K562 (cell line): ENCODE data around the gene SERPINB7. TPM values are rescaled to one million over a fixed set of nuclear protein-coding genes. Genes with fewer than 3 reads are reported as not detected.

ENCODE experiments used
- ATAC-seq: fragments of 200-7000 bp; cut with Tn5 transposase; 3 replicates; pipeline ENCODE4 v1.9.1; 2020; ENCODE audit warnings: moderate library complexity
- BruUV-seq: library from RNA; stranded (reverse); fragments of 400-500 nt; replicated peaks from 2 replicates; lab custom pipeline; 2021; lab: Mats Ljungman, UMichigan
- CTCF ChIA-PET: fragments of 300-600 bp; formaldehyde crosslinking; extraction: SDS; loops from one replicate; lab custom pipeline; 2021; ENCODE audit warnings: low intra/inter-chr PET ratio; lab: Yijun Ruan, JAX
- POLR2A ChIA-PET: fragments of 300-600, 350-650 bp; sonication (Branson Sonifier 250); formaldehyde crosslinking; extraction: SDS; loops from one replicate; lab custom pipeline; 2021; ENCODE audit warnings: antibody characterized with exemption, inconsistent platforms; lab: Yijun Ruan, JAX
- DNase-seq, 4 experiments: peaks; one replicate each; pipeline versions ENCODE4 v3.0.0 to v3.0.0-alpha.2; 2011 to 2018; ENCODE audit warnings: low spot score in 3 of 4, mixed read lengths in 3 of 4; ENCODE audit errors: extremely low read depth in 1 of 4
- FAIRE-seq: peaks from 2 replicates; lab custom pipeline; 2011; peaks lifted over from hg19 to GRCh38; lab: Jason Lieb, UNC
- H2AFZ ChIP-seq: 2 replicates; pipeline ENCODE4 v1.6.0; 2011; ENCODE audit warnings: low read depth, low read length, control low read depth, inconsistent platforms
- H3K27ac ChIP-seq: fragments of 200-600 bp; 3 replicates; pipeline ENCODE4 v1.8.0; 2011; ENCODE audit warnings: low read depth, mild to moderate bottlenecking, control low read depth, inconsistent platforms, low read length, moderate library complexity, mixed read lengths; ENCODE audit errors: extremely low read depth
- H3K27me3 ChIP-seq, 2 experiments: fragments of 300-600 bp in 1 of 2; 2 replicates in 1 of 2; 3 replicates in 1 of 2; pipeline versions ENCODE4 v1.6.0 to v1.8.0; 2011; ENCODE audit warnings: inconsistent platforms in 2 of 2, low read length in 2 of 2, mild to moderate bottlenecking in 1 of 2, mixed read lengths in 1 of 2, moderate library complexity in 1 of 2; ENCODE audit not compliant: control insufficient read depth in 2 of 2, insufficient read depth in 2 of 2
- H3K36me3 ChIP-seq: fragments of 300-600 bp; 3 replicates; pipeline ENCODE4 v1.8.0; 2011; ENCODE audit warnings: mild to moderate bottlenecking, low read length, inconsistent platforms; ENCODE audit not compliant: control insufficient read depth, insufficient read depth
- H3K4me1 ChIP-seq, 2 experiments: fragments of 200-600 bp in 1 of 2; replicated peaks in 1 of 2; 2 replicates in 1 of 2; 3 replicates in 1 of 2; pipeline versions ENCODE4 v1.5.1 to v1.8.0; 2011; ENCODE audit warnings: inconsistent platforms in 2 of 2, low read length in 2 of 2, mild to moderate bottlenecking in 1 of 2, mixed read lengths in 1 of 2, moderate library complexity in 1 of 2; ENCODE audit not compliant: control insufficient read depth in 2 of 2, insufficient read depth in 2 of 2
- H3K4me2 ChIP-seq: 2 replicates; pipeline ENCODE4 v1.6.1; 2011; ENCODE audit warnings: low read length, control low read depth, inconsistent platforms, mixed read lengths; ENCODE audit not compliant: insufficient read depth
- H3K4me3 ChIP-seq: fragments of 200-600 bp; sonication (generic), shearing (Covaris generic); 2 replicates; pipeline ENCODE4 v1.5.1; 2016; ENCODE audit warnings: control low read depth, inconsistent platforms
- H3K79me2 ChIP-seq: fragments of 200-600 bp; 3 replicates; pipeline ENCODE4 v1.8.0; 2011; ENCODE audit warnings: low read length, inconsistent platforms; ENCODE audit not compliant: control insufficient read depth, insufficient read depth
- H3K9ac ChIP-seq, 2 experiments: 2 replicates each; pipeline versions ENCODE4 v1.6.0 to v1.6.1; 2011; ENCODE audit warnings: low read depth in 2 of 2, low read length in 2 of 2, control low read depth in 1 of 2, inconsistent platforms in 1 of 2, mild to moderate bottlenecking in 1 of 2, mixed read lengths in 1 of 2; ENCODE audit not compliant: insufficient read depth in 1 of 2
- H3K9me1 ChIP-seq: one replicate; pipeline ENCODE4 v1.6.0; 2011; ENCODE audit warnings: inconsistent platforms, mild to moderate bottlenecking, low read length, moderate library complexity; ENCODE audit not compliant: control insufficient read depth, insufficient read depth
- H3K9me3 ChIP-seq: replicated peaks from 2 replicates; pipeline ENCODE4 v1.5.1; 2011; ENCODE audit warnings: low read depth, low read length, inconsistent platforms; ENCODE audit not compliant: control insufficient read depth, insufficient read depth
- H4K20me1 ChIP-seq: replicated peaks from 2 replicates; pipeline ENCODE4 v1.6.1; 2011; ENCODE audit warnings: low read length, inconsistent platforms, mixed read lengths; ENCODE audit not compliant: control insufficient read depth, insufficient read depth
- BDP1 ChIP-seq: IDR thresholded peaks from 3 replicates; pipeline ENCODE4 v1.6.1; 2011; ENCODE audit not compliant: insufficient read length, insufficient read depth
- DIDO1 ChIP-seq: fragments of 450-650 bp; IDR thresholded peaks from 2 replicates; pipeline ENCODE4 v1.6.1; 2016; ENCODE audit warnings: low read depth, missing biosample characterization, missing genetic modification characterization
- HDAC3 ChIP-seq: fragments of 450-650 bp; IDR thresholded peaks from 2 replicates; pipeline ENCODE4 v1.6.1; 2018; ENCODE audit warnings: borderline replicate concordance, mild to moderate bottlenecking, moderate library complexity; ENCODE audit not compliant: partially characterized antibody
- MAZ ChIP-seq, 2 experiments: fragments of 450-650 bp in 1 of 2; sonication (generic) in 1 of 2; formaldehyde crosslinking; IDR thresholded peaks in 1 of 2; conservative IDR thresholded peaks in 1 of 2; 2 replicates each; pipeline versions ENCODE4 v1.4.0 to v1.5.0; 2020; ENCODE audit warnings: mild to moderate bottlenecking in 1 of 2, missing genetic modification reagents in 1 of 2
- PHF8 ChIP-seq: fragments of 200-600 bp; sonication (generic); IDR thresholded peaks from 2 replicates; pipeline ENCODE4 v1.6.1; 2012; ENCODE audit warnings: mixed run types, mild to moderate bottlenecking, inconsistent platforms, low read length, moderate library complexity, borderline replicate concordance
- SETDB1 ChIP-seq: IDR thresholded peaks from one replicate; pipeline ENCODE4 v1.6.1; 2012; ENCODE audit warnings: low read length, control low read depth, inconsistent platforms
- SIN3A ChIP-seq, 2 experiments: fragments of 150-350 bp in 1 of 2; IDR thresholded peaks; 2 replicates each; pipeline ENCODE4 v1.6.1; 2011 to 2016; ENCODE audit warnings: borderline replicate concordance in 2 of 2, low read depth in 2 of 2, low read length in 2 of 2, mild to moderate bottlenecking in 2 of 2, moderate library complexity in 2 of 2; ENCODE audit not compliant: control insufficient read depth in 1 of 2
- ZNF24 ChIP-seq: fragments of 450-650 bp; IDR thresholded peaks from 2 replicates; pipeline ENCODE4 v1.6.1; 2016
- ZNF274 ChIP-seq: IDR thresholded peaks from 2 replicates; pipeline ENCODE4 v1.6.1; 2011; ENCODE audit warnings: low read depth, mild to moderate bottlenecking, low read length, moderate library complexity, borderline replicate concordance
- WGBS: fragments of 100-300 bp; shearing (Covaris generic); methylation state at CpG from one replicate; pipeline ENCODE4 v1.1.6; 2016; ENCODE audit warnings: low coverage, mixed read lengths; ENCODE audit not compliant: insufficient coverage; ENCODE audit errors: missing lambda C conversion rate; 5-methylcytosine and 5-hydroxymethylcytosine counted together
- in situ Hi-C: fragments of 300-500 bp; cut with MboI; formaldehyde crosslinking; loops from 4 replicates; pipeline ENCODE4 v1.15.0; 2018; ENCODE audit warnings: inconsistent platforms, mixed read lengths
- intact Hi-C: fragments of 100-400 bp; cut with micrococcal nuclease; formaldehyde crosslinking; loops from 2 replicates; pipeline ENCODE4 v1.14.2; 2022
- polyA plus RNA-seq, 8 experiments: library from polyadenylated mRNA; depleted of rRNA in 4 of 8; stranded (reverse) in 5 of 8; unstranded in 3 of 8; fragments of >200 nt; fragmentation: Nextera tagmentation in 2 of 8; fragmentation: Illumina TruSeq in 1 of 8; extraction: Ambion mirVana in 2 of 8; extraction: Trizol in 1 of 8; gene quantifications; 2 replicates each; pipeline versions ENCODE4 v1.2.1 to v1.2.3, GENCODE V29; 2011 to 2014; ENCODE audit warnings: inconsistent platforms in 1 of 8, missing spikeins in 1 of 8
- total RNA-seq, 7 experiments: library from RNA; depleted of rRNA in 6 of 7; stranded (reverse); fragments of >200 nt in 6 of 7; fragmentation: Illumina TruSeq in 2 of 7; extraction: Trizol in 2 of 7; gene quantifications; 2 replicates each; pipeline versions ENCODE4 v1.2.1 to v1.2.3, GENCODE V29; 2011 to 2021; ENCODE audit warnings: low replicate concordance in 1 of 7

The SERPINB7 gene
- total and polyA plus RNA-seq, 9 of the 15 experiments (the other 6 are each of a cell fraction or from before 2014, with no cell fraction given) = not detected

- no peak for TF ChIP-seq PHF8
- no peak for TF ChIP-seq ZNF274
Measured at GRCh38 chr18:63799189-63799588, 24.0 kb downstream of the SERPINB7 start (continued).

- in situ Hi-C loops = no loop called here
- no peak overlapping the region for H2AFZ ChIP-seq
- WGBS = 0% methylated on average over 2 of the region's 4 CpGs
- intact Hi-C loops = no loop called here
- TF ChIP-seq BDP1 = no peak
- TF ChIP-seq SETDB1 = no peak
- TF ChIP-seq HDAC3 = no peak
- TF ChIP-seq DIDO1 (tag) = no peak
- no peak for TF ChIP-seq ZNF24
- no peak for TF ChIP-seq MAZ (CRISPR knock-in tag; conservative IDR thresholded peaks at IDR 0.05 in 1 of 2, IDR thresholded peaks at IDR 0.05 in 1 of 2)
- TF ChIP-seq SIN3A (IDR thresholded peaks at IDR 0.05; ENCODE audit: borderline replicate concordance in 2 of 2, control insufficient read depth in 1 of 2, low read depth in 2 of 2, low read length in 2 of 2) = no peak
- TF ChIP-seq, all 486 proteins: peak for 0
- ATAC-seq = no peak
- H3K4me3 ChIP-seq = no peak overlapping the region
- H3K9me3 ChIP-seq = no peaks in the 10 kb centered on the region
- H3K27me3 ChIP-seq = no peaks in the 10 kb centered on the region
- H3K4me2 ChIP-seq = no peak overlapping the region
- H3K36me3 ChIP-seq = no peaks in the 10 kb centered on the region
- H3K4me1 ChIP-seq = no peaks in the 10 kb centered on the region
- no peak overlapping the region for H3K27ac ChIP-seq
- no TSS peak for BruUV-seq
- no peak overlapping the region for H3K9ac ChIP-seq
- POLR2A ChIA-PET = no interaction called here
- DNase-seq = no peak
- H4K20me1 ChIP-seq = no peaks in the 10 kb centered on the region
- no peaks in the 10 kb centered on the region for H3K79me2 ChIP-seq
- CTCF ChIA-PET = no interaction called here
- H3K9me1 ChIP-seq = no peaks in the 10 kb centered on the region
- no peak for FAIRE-seq
Measured at GRCh38 chr18:63801343-63801742, 26.1 kb downstream of the SERPINB7 start.
